SIG-M5 (cell line): Measurements from ENCODE around the gene TLCD4.

Experiments
- DNase-seq: peaks from one replicate; lab custom pipeline; 2025; lab: John Stamatoyannopoulos, UW

Gene TLCD4

DNA sequence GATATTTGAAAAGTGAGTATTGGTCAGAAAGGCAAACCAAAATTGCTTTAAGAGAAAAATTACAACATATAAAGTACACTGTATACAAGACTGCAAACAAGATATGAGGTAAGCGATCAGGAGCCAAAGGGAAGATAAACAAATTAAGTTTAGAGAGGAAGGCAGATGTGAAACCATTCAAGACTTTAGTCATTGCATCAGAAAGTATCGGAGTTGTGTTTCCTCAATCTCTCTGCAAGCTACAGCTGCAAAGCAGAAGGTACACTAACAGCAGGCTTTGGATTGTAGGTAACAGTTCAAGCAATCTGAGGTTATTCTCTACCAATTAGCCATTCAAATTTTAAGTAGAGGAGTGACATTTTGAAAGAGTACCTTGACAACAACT is 21.3 kb upstream of the TLCD4 start:
- no peak for DNase-seq

DNA sequence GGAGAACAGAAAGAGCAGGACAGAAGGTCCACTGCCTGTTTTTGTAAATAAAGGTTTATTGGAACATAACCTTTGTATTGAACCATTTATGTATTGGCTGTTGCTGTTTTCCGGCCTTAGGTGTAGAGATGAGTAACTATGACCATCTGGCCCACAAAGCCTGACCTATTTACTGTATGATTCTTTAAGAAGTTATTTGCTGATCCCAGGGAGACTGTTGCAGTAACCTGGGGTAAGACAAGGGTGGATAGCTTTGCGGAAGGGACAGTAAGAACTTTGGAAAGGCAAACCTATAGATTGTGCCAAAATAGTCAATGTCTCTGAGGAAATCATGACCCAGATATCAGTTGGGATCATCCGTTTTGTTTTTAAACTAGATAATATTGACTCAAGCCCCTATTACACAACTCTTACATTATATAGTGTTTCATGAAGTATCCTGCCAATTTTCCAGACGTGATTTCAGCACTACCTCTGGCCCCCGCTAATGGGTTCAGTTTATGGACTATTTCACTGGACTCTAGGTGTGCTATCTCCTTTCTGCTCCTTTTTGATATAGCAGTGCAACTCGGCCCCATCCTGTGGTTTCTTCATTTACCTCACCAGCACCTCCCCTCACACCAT is 20.8 kb upstream of the TLCD4 start:
- no peak for DNase-seq

DNA sequence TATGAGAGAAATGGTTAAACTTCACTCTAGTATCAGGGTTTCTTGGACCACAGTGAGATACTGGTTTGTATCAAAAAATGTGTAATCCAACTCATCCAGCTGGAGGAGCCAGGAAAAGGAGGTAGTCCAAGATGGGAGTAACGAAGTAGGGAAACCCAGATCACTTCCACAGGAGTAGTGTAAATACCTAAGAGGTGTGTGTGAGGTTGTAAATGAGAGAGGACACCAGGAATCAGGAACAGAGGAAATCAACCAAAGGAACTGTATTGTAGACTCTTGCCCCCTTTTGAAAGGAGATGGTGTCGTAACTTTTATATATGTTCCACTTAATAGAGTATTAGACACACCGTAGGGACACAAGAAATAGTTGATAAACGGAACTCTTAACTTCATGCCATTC is 19.7 kb upstream of the TLCD4 start:
- no peak for DNase-seq

DNA sequence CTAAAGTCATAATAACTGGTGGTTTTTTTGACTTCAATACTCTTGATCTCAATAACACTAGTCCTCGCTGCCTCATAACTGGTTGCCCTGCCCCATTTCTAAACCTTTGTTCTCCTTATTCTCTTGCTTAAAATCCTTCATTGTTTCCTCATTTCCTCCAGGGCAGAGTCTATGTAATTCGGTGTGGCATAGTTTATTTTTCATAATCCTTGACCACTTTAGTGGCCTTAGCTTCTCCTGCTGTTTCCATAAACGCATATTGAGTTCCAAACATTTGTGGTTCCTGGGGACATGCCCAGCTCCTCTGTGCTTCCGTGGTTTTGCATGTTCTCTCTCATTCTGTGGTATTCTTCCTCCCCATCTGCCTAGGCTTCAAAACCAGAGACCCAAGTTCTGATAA is 19.0 kb upstream of the TLCD4 start:
- DNase-seq: no peak

DNA sequence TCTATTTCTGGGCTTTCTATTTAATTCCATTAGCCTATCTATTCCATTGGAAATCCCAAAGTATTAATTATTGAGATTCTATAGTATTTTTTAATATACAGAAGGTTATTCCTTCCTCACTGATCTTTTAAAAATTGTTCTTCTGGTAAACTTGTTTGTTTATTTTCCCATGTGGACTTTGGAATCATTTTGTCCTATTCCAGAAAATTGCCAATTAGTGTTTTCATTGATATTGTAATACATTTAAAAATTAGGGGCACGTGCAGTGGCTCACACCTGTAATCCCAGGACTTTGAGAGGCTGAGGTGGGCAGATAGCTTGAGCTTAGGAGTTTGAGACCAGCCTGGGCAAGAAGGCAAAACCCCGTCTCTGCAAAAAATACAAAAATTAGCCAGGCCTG is 8.4 kb upstream of the TLCD4 start:
- no peak for DNase-seq

DNA sequence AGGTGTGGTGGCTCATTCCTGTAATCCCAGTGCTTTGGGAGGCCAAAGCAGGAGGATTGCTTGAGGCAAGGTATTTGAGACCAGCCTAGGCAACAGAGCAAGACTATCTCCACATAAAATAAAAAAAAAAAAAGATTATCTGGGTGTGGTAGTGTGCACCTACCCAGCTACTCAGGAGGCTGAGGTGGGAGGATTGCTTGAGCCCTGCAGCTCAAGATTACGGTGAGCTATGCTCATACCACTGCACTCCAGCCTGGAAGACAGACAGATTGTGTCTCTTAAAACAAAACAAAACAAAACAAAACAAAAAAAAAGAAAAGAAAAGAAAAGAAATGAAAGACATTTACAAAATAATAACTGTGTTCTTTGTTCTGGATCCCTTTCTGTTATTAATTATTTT is 6.1 kb upstream of the TLCD4 start:
- no peak for DNase-seq

DNA sequence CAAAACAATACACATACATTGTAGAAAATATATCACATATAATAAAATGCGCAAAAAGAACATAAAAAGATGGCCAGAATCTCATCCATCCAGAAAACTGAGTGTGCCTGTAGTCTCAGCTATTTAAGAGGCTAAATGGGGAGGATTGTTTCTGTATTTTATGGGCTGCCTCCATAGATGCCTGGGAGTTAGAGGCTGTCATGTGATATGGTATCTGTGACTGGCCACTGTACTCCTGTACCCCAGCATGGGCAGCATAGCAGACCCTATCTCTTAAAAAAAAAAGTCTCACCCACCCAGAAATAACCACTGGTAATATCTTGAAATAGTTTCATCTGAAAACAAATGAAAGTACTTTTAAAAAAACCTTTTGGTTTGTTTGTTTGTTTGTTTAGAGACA is 3.5 kb upstream of the TLCD4 start:
- no peak for DNase-seq

DNA sequence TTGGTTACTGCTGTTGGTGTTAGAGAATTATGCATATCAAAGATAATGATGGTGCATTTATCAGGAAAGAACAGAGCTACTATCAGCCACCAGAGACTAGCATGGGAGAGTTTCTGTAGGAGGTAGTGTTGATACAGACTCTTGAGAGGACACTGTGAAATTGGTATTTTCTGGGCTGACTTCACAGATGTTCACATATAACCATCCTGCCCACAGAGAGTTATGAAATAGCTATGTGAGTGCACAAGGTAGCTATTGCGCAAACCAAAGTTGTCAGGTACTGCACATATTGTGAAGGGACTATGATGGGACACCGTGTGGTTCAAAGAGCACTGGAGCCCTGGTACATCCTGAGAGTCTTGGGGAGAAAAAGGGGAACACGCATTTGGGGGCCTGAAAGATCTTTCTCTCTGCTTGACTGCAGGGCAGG is 1.4 kb upstream of the TLCD4 start:
- DNase-seq: no peak

DNA sequence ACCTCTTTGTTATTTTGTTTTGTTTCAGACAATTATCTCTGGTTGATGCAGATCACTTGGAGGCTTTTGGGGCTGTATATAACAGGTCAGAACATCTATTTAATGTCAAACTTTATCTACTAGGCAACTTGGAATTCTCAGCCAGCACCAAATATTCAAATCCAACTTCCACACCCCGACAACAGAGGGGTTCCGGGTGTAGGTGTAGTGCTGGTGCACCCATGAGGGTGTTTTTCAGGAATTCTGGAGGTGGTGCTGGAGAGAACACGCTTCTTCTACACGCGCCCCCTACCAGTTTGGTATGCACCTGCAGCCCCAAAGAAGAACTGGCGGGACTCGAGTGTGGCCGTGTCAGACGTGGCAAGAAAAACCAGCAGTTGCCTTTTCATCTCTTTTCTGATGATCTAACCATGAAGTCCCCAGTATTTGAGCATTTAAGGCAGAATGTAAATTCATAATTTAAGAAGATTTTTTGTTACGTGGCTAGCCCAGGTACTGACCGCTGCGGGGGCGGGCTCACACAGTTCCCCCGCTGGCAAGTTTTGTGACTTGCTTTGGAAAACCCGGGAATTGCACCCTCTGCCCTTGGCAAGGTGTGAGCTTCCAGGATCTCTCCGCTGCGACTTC is 462 bp upstream of the TLCD4 start:
- no peak for DNase-seq

DNA sequence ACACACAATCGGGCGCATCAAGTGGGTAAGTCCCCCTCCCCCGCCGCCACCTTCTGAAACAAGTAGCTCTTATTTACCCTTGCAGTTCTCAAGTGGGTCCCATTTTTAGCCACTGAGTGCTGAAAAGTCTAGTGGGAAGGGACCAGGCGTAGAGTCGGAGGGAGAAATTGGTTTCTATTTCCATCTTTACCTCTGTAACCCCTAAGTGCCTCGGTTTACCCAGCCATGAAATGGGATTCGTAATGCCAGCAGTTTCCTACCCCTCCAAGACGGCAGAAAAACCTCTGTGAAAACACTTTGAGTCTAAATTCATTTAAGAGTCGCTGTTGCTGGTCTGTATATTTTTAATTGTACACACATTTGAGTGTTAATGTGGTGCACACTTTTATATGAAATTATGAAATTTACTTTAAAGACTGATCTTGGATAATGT is 928 bp downstream of the TLCD4 start:
- no peak for DNase-seq

DNA sequence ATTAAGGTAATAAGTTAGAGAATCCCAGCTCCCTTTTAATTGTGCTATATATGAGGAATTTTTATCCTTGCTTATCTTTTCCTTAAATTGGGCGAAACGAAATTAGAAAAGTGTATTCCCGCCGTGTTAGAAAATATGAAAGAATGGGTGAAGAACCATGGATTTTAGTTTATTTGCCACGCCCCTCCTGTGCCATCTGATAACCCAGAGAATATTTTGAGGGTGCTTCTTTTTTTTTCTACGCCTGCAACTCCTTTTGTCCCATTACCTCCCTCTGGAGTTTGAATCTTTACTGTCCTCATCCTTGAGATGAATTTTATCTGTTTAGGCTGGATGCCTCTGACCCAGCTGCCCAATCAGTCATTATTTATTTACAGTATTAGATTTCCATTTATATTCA is 1.6 kb downstream of the TLCD4 start:
- DNase-seq: no peak

DNA sequence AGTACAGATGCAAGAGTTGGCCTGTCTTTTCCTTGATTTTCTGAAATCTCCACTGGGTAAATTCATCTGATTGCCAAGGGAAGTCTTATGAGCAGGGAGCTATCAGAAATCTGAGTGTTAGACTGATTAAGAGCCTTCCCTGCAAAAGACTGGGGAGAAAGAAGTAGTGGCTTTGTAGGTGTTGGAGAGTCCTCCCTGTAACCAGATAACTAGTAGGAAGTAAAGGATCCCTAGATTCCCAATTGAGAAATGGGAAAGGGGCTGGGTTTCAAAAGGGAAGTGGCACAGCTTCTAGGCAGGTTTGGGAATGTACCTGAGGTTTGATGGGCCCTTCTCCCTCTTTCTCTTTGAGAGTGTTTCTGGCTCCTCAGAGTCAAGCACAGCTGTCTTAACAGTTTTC is 2.1 kb downstream of the TLCD4 start:
- DNase-seq: no peak

DNA sequence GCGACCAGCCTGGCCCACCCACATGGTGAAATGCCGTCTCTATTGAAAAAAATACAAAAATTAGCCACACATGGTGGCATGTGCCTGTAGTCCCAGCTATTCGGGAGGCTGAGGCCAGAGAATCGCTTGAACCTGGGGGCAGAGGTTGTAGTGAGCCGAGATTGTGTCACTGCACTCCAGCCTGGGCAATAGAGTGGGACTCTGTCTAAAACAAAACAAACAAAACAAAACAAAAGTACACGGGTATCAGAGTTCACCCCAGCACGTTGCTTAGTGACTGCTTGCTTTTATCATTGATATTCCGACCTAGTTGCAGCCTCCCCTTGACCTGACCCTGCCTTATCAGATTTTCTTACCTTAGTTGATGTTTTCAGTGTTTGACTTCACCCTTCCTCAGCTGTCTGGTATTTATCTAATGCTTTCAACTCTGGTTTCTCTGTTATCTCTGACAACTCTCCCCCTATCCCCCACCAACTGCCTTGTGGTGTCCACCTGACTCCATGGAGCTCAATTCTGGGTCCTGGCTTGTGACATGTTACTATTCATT is 5.1 kb downstream of the TLCD4 start:
- DNase-seq: no peak

DNA sequence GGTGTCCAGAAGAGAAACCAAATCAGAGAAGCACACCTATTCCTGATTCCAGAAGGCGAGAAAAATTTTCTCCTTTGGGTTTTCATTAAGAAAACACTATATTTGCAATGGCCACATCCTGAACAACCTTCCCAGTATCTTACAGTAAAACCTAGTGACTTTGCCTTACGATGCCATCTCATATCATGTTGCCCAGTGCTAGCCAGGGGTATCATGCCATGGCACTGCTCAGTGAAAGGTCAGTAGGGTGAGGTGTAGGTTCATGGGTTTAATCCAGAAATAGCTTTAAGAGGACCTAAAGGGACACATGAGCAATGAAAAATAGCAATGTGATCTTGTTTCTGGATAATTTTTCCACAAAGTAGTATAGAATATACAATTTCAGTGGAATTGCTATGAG is 7.2 kb downstream of the TLCD4 start:
- no peak for DNase-seq

DNA sequence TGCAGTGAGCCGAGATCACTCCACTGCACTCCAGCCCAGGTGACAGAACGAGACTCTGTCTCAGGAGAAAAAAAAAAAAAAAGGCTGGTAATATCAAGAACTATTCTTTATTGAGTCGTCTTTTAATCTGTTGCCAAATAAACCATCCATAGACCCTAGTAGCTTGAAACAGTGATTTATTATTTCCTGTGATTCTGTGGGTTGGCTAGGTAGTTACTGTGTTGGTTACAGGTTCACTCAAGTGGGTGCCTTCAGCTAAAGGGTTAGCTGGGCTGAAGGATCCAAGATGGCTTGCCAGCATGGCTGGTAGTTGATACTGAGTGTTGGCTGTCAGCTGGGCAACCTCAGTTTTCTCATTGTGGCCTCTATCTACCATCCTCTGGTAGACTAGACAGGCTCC is 9.2 kb downstream of the TLCD4 start:
- no peak for DNase-seq

DNA sequence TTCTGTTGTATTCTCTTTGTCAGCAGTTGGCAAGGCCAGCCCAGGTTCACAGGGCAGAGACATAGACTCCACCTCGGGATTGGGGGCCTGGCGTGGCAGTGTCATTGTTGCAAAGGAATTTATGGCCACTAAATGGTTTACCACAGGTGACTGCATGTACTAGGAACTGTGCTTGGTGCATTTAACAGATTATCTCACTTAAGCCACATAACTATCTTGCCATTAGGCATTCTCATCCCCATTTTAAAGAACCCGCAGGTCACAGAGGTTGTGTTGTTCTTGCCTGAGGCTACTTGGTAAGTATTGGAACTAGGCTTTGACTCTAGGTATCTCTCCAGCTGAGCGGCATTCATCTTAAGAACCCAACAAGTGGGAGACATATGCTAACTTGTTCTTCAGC is 9.7 kb downstream of the TLCD4 start:
- no peak for DNase-seq

DNA sequence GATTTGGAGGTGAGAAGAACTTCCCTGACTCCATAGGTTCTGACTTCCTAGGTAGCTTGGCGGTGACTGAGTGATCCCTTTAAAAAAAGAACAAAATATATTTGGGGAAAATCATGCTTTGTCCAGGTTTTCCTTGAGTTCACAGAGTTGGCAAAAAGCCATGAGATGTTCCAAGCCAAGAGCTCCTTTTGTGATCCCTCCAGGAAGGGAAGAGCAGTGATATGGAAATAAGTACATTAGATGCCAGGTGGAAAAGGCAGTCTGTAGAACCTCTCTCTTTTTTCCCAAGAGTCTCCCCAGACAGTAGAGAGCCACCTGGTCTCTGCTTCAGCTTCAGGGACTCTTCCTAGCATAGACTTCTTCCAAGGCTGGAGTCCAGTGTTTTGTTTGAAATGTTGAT is 10.2 kb downstream of the TLCD4 start:
- DNase-seq: no peak

DNA sequence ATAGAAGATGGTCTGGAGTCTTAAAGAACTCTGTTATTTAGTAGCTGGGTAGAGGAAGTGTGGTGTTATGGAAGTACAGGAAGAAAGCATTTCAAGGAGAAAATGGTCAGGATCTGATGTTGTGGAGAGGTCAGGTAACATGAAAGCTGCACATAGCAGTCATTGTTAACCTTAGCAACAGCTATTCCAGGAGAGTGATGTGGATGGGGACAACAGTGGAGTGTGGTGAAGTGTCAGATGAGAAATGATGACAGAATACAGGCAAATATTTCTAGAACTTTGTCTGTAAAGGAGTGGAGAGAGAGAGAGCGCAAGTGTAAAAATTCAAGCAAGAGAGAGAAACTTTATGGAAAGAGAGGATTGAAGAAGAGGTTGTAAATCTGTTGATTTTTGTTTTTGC is 15.6 kb downstream of the TLCD4 start:
- DNase-seq: no peak

DNA sequence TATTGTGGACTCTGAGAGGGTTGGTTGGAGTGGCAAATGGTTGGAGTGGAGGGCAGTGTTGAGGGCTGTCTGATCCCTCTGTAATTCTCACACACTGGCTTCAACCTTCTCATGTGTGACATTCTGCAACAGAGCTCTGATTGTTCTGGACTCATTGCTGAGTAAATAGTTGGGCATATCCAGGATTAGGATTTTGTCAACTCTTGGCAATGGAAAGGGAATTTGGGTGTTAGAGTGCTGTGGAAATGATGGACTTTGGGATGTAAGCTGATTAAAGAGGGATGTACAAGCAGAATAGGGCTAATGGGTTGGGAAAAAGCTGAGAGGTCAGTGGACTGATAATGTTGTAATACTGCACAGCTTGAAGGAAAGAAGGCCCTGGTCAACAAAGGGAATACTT is 16.5 kb downstream of the TLCD4 start:
- DNase-seq: no peak

DNA sequence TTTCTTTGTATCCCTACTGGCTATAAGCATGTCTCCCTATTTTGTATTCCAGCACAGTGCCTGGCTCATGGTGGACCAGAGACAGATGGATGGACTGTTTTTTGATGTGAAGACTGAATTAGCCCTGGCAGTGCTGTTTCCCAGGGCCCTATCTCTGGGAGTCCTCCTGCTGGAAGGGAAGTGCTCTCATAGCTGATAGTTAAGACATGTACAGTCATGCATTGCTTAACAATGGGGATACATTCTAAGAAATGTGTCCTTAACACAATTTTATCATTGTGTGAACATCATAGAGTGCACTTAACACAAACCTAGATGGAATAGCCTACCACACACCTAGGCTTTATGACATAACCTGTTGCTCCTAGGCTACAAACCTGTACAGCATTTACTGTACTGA is 21.1 kb downstream of the TLCD4 start:
- no peak for DNase-seq

DNA sequence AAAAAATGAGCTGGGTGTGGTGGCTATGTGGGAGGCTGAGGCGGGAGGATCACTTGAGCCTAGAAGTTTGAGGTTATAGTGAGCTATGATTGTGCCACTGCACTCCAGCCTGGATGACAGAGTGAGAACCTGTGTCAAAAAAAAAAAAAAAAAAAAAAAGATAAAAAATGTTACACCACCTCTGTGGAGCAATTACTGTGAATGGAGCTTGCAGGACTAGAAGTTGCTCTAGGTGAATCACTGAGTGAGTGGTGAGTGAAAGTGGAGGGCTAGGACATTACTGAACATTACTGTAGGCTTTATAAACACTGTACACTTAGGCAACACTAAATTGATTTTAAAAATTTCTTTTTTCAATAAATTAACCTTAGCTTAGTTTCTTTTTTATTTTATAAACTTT is 21.9 kb downstream of the TLCD4 start:
- DNase-seq: no peak

DNA sequence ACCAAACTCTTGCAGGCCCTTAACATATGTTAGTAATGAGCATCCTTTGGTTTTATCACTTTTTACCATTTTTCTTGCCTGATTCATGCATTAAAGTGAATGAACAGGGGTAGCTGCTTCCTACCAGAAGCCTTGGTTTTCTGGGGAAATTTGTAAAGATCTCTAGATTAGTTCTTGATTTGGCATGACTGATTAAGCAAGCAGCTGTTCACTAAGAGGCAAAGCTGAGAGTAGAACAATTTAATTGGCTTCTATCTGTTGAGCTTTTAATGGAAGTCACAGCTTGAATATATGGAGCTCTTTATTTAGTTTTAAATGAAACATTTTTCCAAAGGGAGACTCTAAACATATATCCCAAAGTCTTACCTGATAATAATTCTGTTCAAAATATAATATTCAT is 23.6 kb downstream of the TLCD4 start:
- no peak for DNase-seq

DNA sequence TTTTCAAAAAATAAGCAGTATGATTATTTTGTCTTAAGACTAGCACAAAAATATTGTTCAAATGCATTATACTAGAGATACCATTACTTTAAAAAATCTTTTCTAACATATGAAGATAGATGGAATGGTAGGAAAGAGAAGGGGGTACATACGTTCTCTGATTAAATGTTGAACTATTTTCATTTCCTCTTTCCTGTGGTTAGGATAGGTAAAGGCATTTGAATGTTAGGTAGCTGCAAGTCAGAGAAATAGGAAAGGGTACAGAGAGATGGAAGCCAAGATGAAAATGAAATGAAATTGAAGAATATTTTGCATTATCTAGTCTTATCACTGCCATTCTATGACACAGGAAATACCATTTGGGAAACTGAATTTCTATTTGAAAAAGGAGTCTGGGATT is 28.3 kb downstream of the TLCD4 start:
- no peak for DNase-seq

DNA sequence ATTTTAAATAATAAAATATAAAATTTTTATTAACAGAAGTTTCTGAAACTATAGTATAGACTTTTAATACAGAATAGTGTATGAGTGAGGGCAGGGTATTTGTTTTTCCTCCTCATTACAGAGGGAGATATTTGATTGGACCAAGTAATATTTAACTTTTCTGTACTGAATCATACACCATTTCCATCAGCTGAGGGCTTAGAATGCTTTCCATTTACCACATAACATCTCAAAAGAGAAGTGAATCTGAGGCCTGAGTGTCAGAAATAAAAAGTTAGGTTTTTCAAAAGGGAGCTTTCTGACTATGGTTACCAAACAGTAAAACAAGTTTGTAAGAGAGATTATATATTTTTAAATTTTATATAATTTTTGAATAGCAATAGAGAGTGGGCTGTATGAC is 29.5 kb downstream of the TLCD4 start:
- DNase-seq: no peak
